Sigmoid colon (tissue), 7 donors: ENCODE measurements around the gene PRRG4. TPM values are rescaled to one million over a fixed set of nuclear protein-coding genes. Genes with fewer than 3 reads are reported as not detected.

ENCODE experiments used
- DNase-seq: peaks from one replicate; pipeline ENCODE4 v3.0.0-alpha.2; 2019
- H3K27ac ChIP-seq, 4 donors: fragments of 200-600 bp; sonication (generic); one replicate each; pipeline ENCODE4 v1.5.1; 2016 to 2019; ENCODE audit warnings: mild to moderate bottlenecking in 1 of 4
- H3K27me3 ChIP-seq, 3 donors: fragments of 200-600 bp; sonication (generic); one replicate each; pipeline ENCODE4 v1.5.1; 2019; ENCODE audit warnings: mild to moderate bottlenecking in 1 of 3
- H3K36me3 ChIP-seq, 4 donors: fragments of 200-600 bp; sonication (generic); one replicate each; pipeline ENCODE4 v1.5.1; 2016 to 2019
- H3K4me1 ChIP-seq, 4 donors: fragments of 200-600 bp; sonication (generic); one replicate each; pipeline ENCODE4 v1.5.1; 2017 to 2019
- H3K4me3 ChIP-seq, 4 donors: fragments of 200-600 bp; sonication (generic); one replicate each; pipeline ENCODE4 v1.5.1; 2017 to 2019; ENCODE audit warnings: mild to moderate bottlenecking in 2 of 4, moderate library complexity in 1 of 4
- H3K9me3 ChIP-seq, 4 donors: fragments of 200-600 bp in 3 of 4; sonication (generic) in 3 of 4; one replicate each; pipeline versions ENCODE4 v1.5.1 to v1.6.1; 2013 to 2019
- CTCF ChIP-seq, 4 experiments: fragments of 450-650 bp in 3 of 4; fragments of 200-600 bp in 1 of 4; IDR thresholded peaks; one replicate each; pipeline ENCODE4 v1.5.1; 2016 to 2019; ENCODE audit warnings: antibody characterized with exemption in 4 of 4, mild to moderate bottlenecking in 3 of 4, moderate library complexity in 2 of 4
- EP300 ChIP-seq, 4 donors: sonication (generic); formaldehyde crosslinking; IDR thresholded peaks; one replicate each; pipeline ENCODE4 v1.6.1; 2017; ENCODE audit warnings: antibody characterized with exemption in 4 of 4
- POLR2A ChIP-seq, 2 donors: fragments of 450-650 bp; IDR thresholded peaks; one replicate each; pipeline ENCODE4 v1.6.1; 2016; ENCODE audit warnings: antibody characterized with exemption in 2 of 2, mild to moderate bottlenecking in 2 of 2, moderate library complexity in 2 of 2
- POLR2AphosphoS5 ChIP-seq, 4 donors: sonication (generic); formaldehyde crosslinking; IDR thresholded peaks; one replicate each; pipeline ENCODE4 v1.6.1; 2017; ENCODE audit warnings: antibody characterized with exemption in 4 of 4
- WGBS, 2 donors: extraction: QIAGEN DNeasy Blood & Tissue Kit; methylation state at CpG; one replicate each; pipeline ENCODE4 v1.1.7; 2013; 5-methylcytosine and 5-hydroxymethylcytosine counted together
- intact Hi-C: fragments of 100-400 bp; cut with DNase I; formaldehyde crosslinking; loops from one replicate; pipeline ENCODE4 v1.15.1; 2023
- polyA plus RNA-seq, 3 donors: library from polyadenylated mRNA; stranded (reverse); fragments of 200-250 nt; gene quantifications; one replicate each; pipeline ENCODE4 v1.2.3, GENCODE V29; 2013
- total RNA-seq, 4 donors: library from RNA; depleted of rRNA; stranded (reverse); fragments of >200 nt; gene quantifications; one replicate each; pipeline ENCODE4 v1.1.0, GENCODE V29; 2016
- donor health status: healthy with polysubstance abuse.
- donor health status: Bipolar disorder and iron deficiency.
- donor health status: healthy.

The PRRG4 gene
- total and polyA plus RNA-seq, 7 donors = 1.6 to 6.2 (median 2.1) TPM

- intact Hi-C loops = no loop called here
- Histone ChIP-seq H3K4me3 (peak overlapping the region; percentile 27 to 60 (median 58)), H3K36me3 (no peaks in the 10 kb centered on the region), H3K27me3 (peaks cover 0 to 21% (median 13%) of the 10 kb centered on the region in 3 donors), H3K9me3 (no peaks in the 10 kb centered on the region), H3K27ac (peak overlapping the region in 3 of 4 donors; percentile 31 to 63 (median 44)), H3K4me1 (peaks cover 0 to 14% (median 11%) of the 10 kb centered on the region in 4 donors)
- no peak for DNase-seq
- TF ChIP-seq CTCF (IDR thresholded peaks at IDR 0.05) = no peak
- peak in 3 of 4 donors; percentile 48 to 61 (median 51) for TF ChIP-seq POLR2AphosphoS5 (IDR thresholded peaks at IDR 0.05)
- 2 to 8% methylated on average over 12 of the region's 12 CpGs for WGBS, 2 donors
These were observed 509 bp upstream of the PRRG4 start for GRCh38 chr11:32829157-32829679.

DNA sequence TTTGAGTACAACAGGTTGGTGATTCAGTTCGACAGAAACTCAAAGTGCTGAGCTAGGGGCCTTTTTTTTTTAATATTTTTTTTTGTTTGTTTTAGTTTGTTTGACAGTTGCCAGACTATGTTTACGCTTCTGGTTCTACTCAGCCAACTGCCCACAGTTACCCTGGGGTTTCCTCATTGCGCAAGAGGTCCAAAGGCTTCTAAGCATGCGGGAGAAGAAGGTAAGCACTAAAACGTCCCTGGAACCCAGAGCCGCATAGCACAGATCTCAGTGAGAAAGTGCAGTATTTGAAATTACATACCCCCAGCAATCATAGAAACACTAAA is 649 bp downstream of the PRRG4 start:
- H3K27me3 ChIP-seq = peaks cover 0 to 21% (median 13%) of the 10 kb centered on the region in 3 donors
- intact Hi-C loops = no loop called here
- no peak for DNase-seq
- no peak for TF ChIP-seq CTCF (IDR thresholded peaks at IDR 0.05)
- TF ChIP-seq POLR2AphosphoS5 (IDR thresholded peaks at IDR 0.05) = no peak
- no peak for TF ChIP-seq EP300 (IDR thresholded peaks at IDR 0.05)
- TF ChIP-seq POLR2A (IDR thresholded peaks at IDR 0.05) = no peak
- no peaks in the 10 kb centered on the region for H3K9me3 ChIP-seq
- H3K27ac ChIP-seq = peak overlapping the region in 1 of 4 donors; percentile 63
- H3K4me1 ChIP-seq = peaks cover 0 to 14% (median 11%) of the 10 kb centered on the region in 4 donors
- 3 to 14% methylated on average over 6 of the region's 6 CpGs for WGBS, 2 donors
- peak overlapping the region; percentile 27 to 60 (median 58) for H3K4me3 ChIP-seq
- no peaks in the 10 kb centered on the region for H3K36me3 ChIP-seq

DNA sequence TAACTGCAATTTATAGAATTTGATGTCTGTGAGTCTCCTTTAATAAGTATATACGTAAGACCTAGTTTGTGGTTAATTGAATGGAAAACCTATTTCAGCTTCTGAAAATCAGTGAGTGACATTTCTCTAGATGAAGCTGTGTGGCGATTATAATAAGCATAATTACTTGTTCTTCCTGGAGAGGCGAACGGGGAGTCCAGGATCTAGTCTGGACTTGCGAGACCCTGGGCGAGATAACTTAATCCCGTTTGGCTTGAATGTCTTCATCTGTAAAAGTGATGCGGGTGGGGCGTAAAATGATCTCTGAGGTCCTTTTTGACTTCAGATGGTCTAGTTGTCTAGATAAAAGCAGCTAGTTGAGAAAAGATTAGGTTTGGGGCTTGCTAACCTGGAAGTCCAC is 1.1 kb downstream of the PRRG4 start:
- TF ChIP-seq EP300 (IDR thresholded peaks at IDR 0.05) (no peak), CTCF (IDR thresholded peaks at IDR 0.05) (no peak), POLR2AphosphoS5 (IDR thresholded peaks at IDR 0.05) (no peak), POLR2A (IDR thresholded peaks at IDR 0.05) (no peak)
- intact Hi-C loops = no loop called here
- no peak overlapping the region for H3K27ac ChIP-seq
- H3K4me3 ChIP-seq = peak overlapping the region in 1 of 4 donors; percentile 60
- DNase-seq = no peak
- WGBS, 2 donors = 54 to 76% methylated on average over 9 of the region's 9 CpGs
- H3K4me1 ChIP-seq = peaks cover 0 to 14% (median 11%) of the 10 kb centered on the region in 4 donors
- H3K9me3 ChIP-seq = no peaks in the 10 kb centered on the region
- peaks cover 0 to 21% (median 13%) of the 10 kb centered on the region in 3 donors for H3K27me3 ChIP-seq
- no peaks in the 10 kb centered on the region for H3K36me3 ChIP-seq

DNA sequence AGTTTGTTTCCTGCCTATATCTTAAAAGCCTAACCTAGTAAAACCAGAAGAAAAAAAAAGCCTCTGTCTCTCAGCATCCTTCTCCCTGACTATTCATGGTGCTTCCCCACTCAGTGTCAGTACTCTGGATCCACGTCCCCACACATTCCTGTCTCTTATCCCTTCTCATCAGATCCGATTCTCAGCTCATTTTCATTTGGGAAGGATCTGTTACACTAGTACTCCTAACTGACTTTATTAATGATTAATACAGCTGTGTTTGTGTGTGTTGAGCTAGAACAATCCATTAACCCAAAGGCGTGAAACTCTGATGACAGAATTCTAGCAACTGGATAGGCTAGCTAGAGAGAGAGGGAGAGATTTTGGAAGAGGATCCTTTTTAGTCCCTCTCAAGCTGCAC is 1.5 kb downstream of the PRRG4 start:
- Histone ChIP-seq H3K9me3 (no peaks in the 10 kb centered on the region), H3K36me3 (no peaks in the 10 kb centered on the region), H3K27ac (no peak overlapping the region), H3K27me3 (peaks cover 0 to 21% (median 13%) of the 10 kb centered on the region in 3 donors), H3K4me1 (peaks cover 0 to 14% (median 11%) of the 10 kb centered on the region in 4 donors), H3K4me3 (no peak overlapping the region)
- TF ChIP-seq POLR2AphosphoS5 (IDR thresholded peaks at IDR 0.05) (no peak), EP300 (IDR thresholded peaks at IDR 0.05) (no peak), POLR2A (IDR thresholded peaks at IDR 0.05) (no peak), CTCF (IDR thresholded peaks at IDR 0.05) (no peak)
- DNase-seq = no peak
- intact Hi-C loops = no loop called here
- WGBS, 2 donors = 85 to 92% methylated on average over 3 of the region's 3 CpGs

- Histone ChIP-seq H3K27ac (no peak overlapping the region), H3K36me3 (no peaks in the 10 kb centered on the region), H3K9me3 (no peaks in the 10 kb centered on the region), H3K27me3 (peaks cover 0 to 21% (median 13%) of the 10 kb centered on the region in 3 donors), H3K4me1 (peaks cover 0 to 14% (median 11%) of the 10 kb centered on the region in 4 donors), H3K4me3 (no peak overlapping the region)
- WGBS, 2 donors = 86 to 88% methylated on average over 1 of the region's 1 CpG
- TF ChIP-seq EP300 (IDR thresholded peaks at IDR 0.05) (no peak), POLR2A (IDR thresholded peaks at IDR 0.05) (no peak), POLR2AphosphoS5 (IDR thresholded peaks at IDR 0.05) (no peak), CTCF (IDR thresholded peaks at IDR 0.05) (no peak)
- no peak for DNase-seq
- intact Hi-C loops = no loop called here
These were observed 4.2 kb downstream of the PRRG4 start for GRCh38 chr11:32833921-32834320.
